SK-N-SH (cell line): ENCODE measurements around the gene TAAR2. TPM values are rescaled to one million over a fixed set of nuclear protein-coding genes. Genes with fewer than 3 reads are reported as not detected.

Source experiments
- CTCF ChIA-PET: fragments of 300-600, 350-600 bp; formaldehyde crosslinking; extraction: SDS; loops from one replicate; lab custom pipeline; 2021; lab: Yijun Ruan, JAX
- POLR2A ChIA-PET: fragments of 350-600 bp; sonication (Branson Sonifier 250); formaldehyde crosslinking; extraction: SDS; loops from one replicate; lab custom pipeline; 2020; ENCODE audit warnings: antibody characterized with exemption, inconsistent platforms; lab: Yijun Ruan, JAX
- DNase-seq: peaks from one replicate; pipeline ENCODE4 v3.0.0; 2012
- H2AFZ ChIP-seq: fragments of 200-600 bp; sonication (generic); 2 replicates; pipeline ENCODE4 v1.8.1; 2016; ENCODE audit warnings: antibody characterized with exemption, mild to moderate bottlenecking, low read depth
- H3F3A ChIP-seq: fragments of 200-600 bp; sonication (generic); replicated peaks from 2 replicates; pipeline ENCODE3; 2016; ENCODE audit warnings: antibody characterized with exemption, mild to moderate bottlenecking; ENCODE audit not compliant: insufficient read depth
- H3K27ac ChIP-seq, 2 experiments: fragments of 200-500 bp in 1 of 2; fragments of 200-600 bp in 1 of 2; sonication (Bioruptor generic) in 1 of 2; sonication (generic), shearing (Covaris generic) in 1 of 2; 2 replicates each; pipeline versions ENCODE4 v1.5.1 to v1.6.1; 2014 to 2016; ENCODE audit warnings: low read depth in 2 of 2, inconsistent platforms in 1 of 2, low read length in 1 of 2, mild to moderate bottlenecking in 1 of 2, mixed read lengths in 1 of 2
- H3K27me3 ChIP-seq: fragments of 200-600 bp; sonication (generic), shearing (Covaris generic); 2 replicates; pipeline ENCODE4 v1.6.1; 2016; ENCODE audit warnings: mixed run types; ENCODE audit not compliant: insufficient read depth
- H3K36me3 ChIP-seq, 2 experiments: fragments of 200-500 bp in 1 of 2; fragments of 200-600 bp in 1 of 2; sonication (Bioruptor generic) in 1 of 2; sonication (generic) in 1 of 2; replicated peaks in 1 of 2; 2 replicates each; pipeline versions ENCODE3 to v1.5.1; 2014 to 2016; ENCODE audit warnings: low read length in 1 of 2, mild to moderate bottlenecking in 1 of 2; ENCODE audit not compliant: insufficient read depth in 2 of 2, control insufficient read depth in 1 of 2
- H3K4me1 ChIP-seq, 2 experiments: fragments of 200-500 bp in 1 of 2; fragments of 200-600 bp in 1 of 2; sonication (Bioruptor generic) in 1 of 2; sonication (generic), shearing (Covaris generic) in 1 of 2; 2 replicates each; pipeline versions ENCODE4 v1.5.1 to v1.6.1; 2014 to 2016; ENCODE audit warnings: low read depth in 1 of 2, low read length in 1 of 2, mixed run types in 1 of 2; ENCODE audit not compliant: insufficient read depth in 2 of 2, control insufficient read depth in 1 of 2
- H3K4me2 ChIP-seq: fragments of 200-600 bp; sonication (generic), shearing (Covaris generic); 2 replicates; pipeline ENCODE4 v1.6.1; 2017; ENCODE audit warnings: mixed run types
- H3K4me3 ChIP-seq, 2 experiments: fragments of 200-500 bp in 1 of 2; fragments of 200-600 bp in 1 of 2; sonication (Bioruptor generic) in 1 of 2; sonication (generic), shearing (Covaris generic) in 1 of 2; 2 replicates each; pipeline versions ENCODE4 v1.5.1 to v1.8.1; 2014 to 2016; ENCODE audit warnings: low read depth in 2 of 2, inconsistent platforms in 1 of 2, low read length in 1 of 2, mild to moderate bottlenecking in 1 of 2, mixed read lengths in 1 of 2, moderate library complexity in 1 of 2
- H3K79me2 ChIP-seq: fragments of 200-600 bp; sonication (generic); 2 replicates; pipeline ENCODE4 v1.8.1; 2017; ENCODE audit warnings: mild to moderate bottlenecking; ENCODE audit not compliant: insufficient read depth
- H3K9ac ChIP-seq: fragments of 200-600 bp; sonication (generic); 2 replicates; pipeline ENCODE4 v1.6.1; 2017; ENCODE audit warnings: mixed run types
- H3K9me2 ChIP-seq: fragments of 200-600 bp; sonication (generic); 2 replicates; pipeline ENCODE4 v1.6.1; 2017; ENCODE audit warnings: mixed run types
- H3K9me3 ChIP-seq: fragments of 200-600 bp; sonication (generic); 2 replicates; pipeline ENCODE4 v1.6.1; 2017; ENCODE audit warnings: mixed run types, mild to moderate bottlenecking, moderate library complexity
- H4K20me1 ChIP-seq: fragments of 200-600 bp; sonication (generic); 2 replicates; pipeline ENCODE4 v1.6.1; 2017; ENCODE audit warnings: mild to moderate bottlenecking, mixed run types; ENCODE audit not compliant: insufficient read depth
- CHD2 ChIP-seq: fragments of 150-350 bp; IDR thresholded peaks from 2 replicates; pipeline ENCODE4 v1.6.1; 2018; ENCODE audit warnings: low read length; ENCODE audit not compliant: partially characterized antibody
- ELF1 ChIP-seq: IDR thresholded peaks from 2 replicates; pipeline ENCODE4 v1.4.0; 2012
- EZH2phosphoT487 ChIP-seq: fragments of 200-600 bp; sonication (generic); IDR thresholded peaks from 2 replicates; pipeline ENCODE4 v1.6.1; 2017; ENCODE audit warnings: low read depth, mixed run types, mild to moderate bottlenecking, antibody characterized with exemption, moderate library complexity, borderline replicate concordance
- FOSL2 ChIP-seq: IDR thresholded peaks from 2 replicates; pipeline ENCODE4 v1.4.0; 2012; ENCODE audit warnings: low read depth, mild to moderate bottlenecking, moderate library complexity, borderline replicate concordance
- GATA2 ChIP-seq: sonication (generic); formaldehyde crosslinking; IDR thresholded peaks from 2 replicates; pipeline ENCODE4 v1.5.0; 2020; ENCODE audit warnings: mild to moderate bottlenecking, missing genetic modification reagents
- IRF3 ChIP-seq: fragments of 150-350 bp; IDR thresholded peaks from 2 replicates; pipeline ENCODE4 v1.6.1; 2016; ENCODE audit warnings: mild to moderate bottlenecking, low read depth, low read length
- JUND ChIP-seq: IDR thresholded peaks from 2 replicates; pipeline ENCODE4 v1.4.0; 2012
- MEF2A ChIP-seq: IDR thresholded peaks from 2 replicates; pipeline ENCODE4 v1.4.0; 2012; ENCODE audit warnings: low read depth, borderline replicate concordance
- MXI1 ChIP-seq: IDR thresholded peaks from 2 replicates; pipeline ENCODE4 v1.6.1; 2012; ENCODE audit warnings: mild to moderate bottlenecking, low read depth, low read length, improper control_type of control experiment
- NFIC ChIP-seq: IDR thresholded peaks from 2 replicates; pipeline ENCODE4 v1.4.0; 2012; ENCODE audit warnings: borderline replicate concordance
- RAD21 ChIP-seq: IDR thresholded peaks from 2 replicates; pipeline ENCODE4 v1.6.1; 2012; ENCODE audit warnings: mild to moderate bottlenecking, low read length
- RCOR1 ChIP-seq: fragments of 150-350 bp; IDR thresholded peaks from 2 replicates; pipeline ENCODE4 v1.6.1; 2017; ENCODE audit warnings: antibody characterized with exemption, low read length
- REST ChIP-seq: IDR thresholded peaks from 2 replicates; pipeline ENCODE4 v1.6.1; 2012; ENCODE audit warnings: mild to moderate bottlenecking, low read depth, low read length, moderate library complexity
- RFX5 ChIP-seq: IDR thresholded peaks from 2 replicates; pipeline ENCODE4 v1.6.1; 2012; ENCODE audit warnings: mild to moderate bottlenecking, improper control_type of control experiment, low read length
- SIN3A ChIP-seq: IDR thresholded peaks from 2 replicates; pipeline ENCODE4 v1.6.1; 2012; ENCODE audit warnings: low read depth, mild to moderate bottlenecking, low read length, moderate library complexity, borderline replicate concordance
- SMC3 ChIP-seq: IDR thresholded peaks from 2 replicates; pipeline ENCODE4 v1.6.1; 2012; ENCODE audit warnings: low read depth, low read length, improper control_type of control experiment
- TCF12 ChIP-seq: IDR thresholded peaks from 2 replicates; pipeline ENCODE4 v1.4.0; 2012
- TEAD4 ChIP-seq: IDR thresholded peaks from 2 replicates; pipeline ENCODE4 v1.4.0; 2012; ENCODE audit warnings: mild to moderate bottlenecking, borderline replicate concordance; ENCODE audit not compliant: insufficient read depth
- USF2 ChIP-seq: fragments of 150-350 bp; IDR thresholded peaks from 2 replicates; pipeline ENCODE4 v1.6.1; 2017; ENCODE audit warnings: antibody characterized with exemption, low read length, low read depth, borderline replicate concordance
- YY1 ChIP-seq: IDR thresholded peaks from 2 replicates; pipeline ENCODE4 v1.4.0; 2012; ENCODE audit warnings: low read depth, mild to moderate bottlenecking
- WGBS: methylation state at CpG from one replicate; pipeline ENCODE4 v1.1.6; 2017; ENCODE audit warnings: low lambda C conversion rate; 5-methylcytosine and 5-hydroxymethylcytosine counted together
- polyA plus RNA-seq, 3 experiments: library from polyadenylated mRNA; depleted of rRNA; stranded (reverse); fragments of >200 nt; gene quantifications; 2 replicates each; pipeline ENCODE4 v1.2.3, GENCODE V29; 2012

Gene TAAR2
- polyA plus RNA-seq, 1 of the 3 experiments (the other 2 are of a cell fraction), result not detected

- TF ChIP-seq RFX5 (no peak), USF2 (no peak), TCF12 (no peak), YY1 (no peak), SMC3 (no peak), RCOR1 (no peak), RAD21 (no peak), TEAD4 (no peak), NFIC (no peak), ELF1 (no peak), MXI1 (no peak), REST (no peak), CHD2 (no peak), IRF3 (no peak), JUND (no peak), SIN3A (no peak), GATA2 (CRISPR knock-in tag) (no peak), EZH2phosphoT487 (no peak), MEF2A (no peak), FOSL2 (no peak)
- CTCF ChIA-PET, result no interaction called here
Measured at GRCh38 chr6:132633362-132633761, 9.3 kb upstream of the TAAR2 start.

More at GRCh38 chr6:132633362-132633761, 9.3 kb upstream of the TAAR2 start:
- 14% methylated on average over 2 of the region's 2 CpGs for WGBS
- no peaks in the 10 kb centered on the region for H3K36me3 ChIP-seq
- no peak overlapping the region for H3K4me2 ChIP-seq
- no peaks in the 10 kb centered on the region for H3K4me1 ChIP-seq
- no peak overlapping the region for H2AFZ ChIP-seq
- no peaks in the 10 kb centered on the region for H4K20me1 ChIP-seq
- H3K9ac ChIP-seq, result no peak overlapping the region
- DNase-seq, result no peak
- H3K27me3 ChIP-seq, result no peaks in the 10 kb centered on the region
- no peaks in the 10 kb centered on the region for H3F3A ChIP-seq
- POLR2A ChIA-PET, result no interaction called here
- H3K4me3 ChIP-seq, result no peak overlapping the region
- H3K79me2 ChIP-seq, result no peaks in the 10 kb centered on the region
- no peak overlapping the region for H3K27ac ChIP-seq
- H3K9me2 ChIP-seq, result no peaks in the 10 kb centered on the region
- no peaks in the 10 kb centered on the region for H3K9me3 ChIP-seq
